Panc1 (cell line): Measurements from ENCODE around the gene SEMA5B. TPM values are rescaled to one million over a fixed set of nuclear protein-coding genes. Genes with fewer than 3 reads are reported as not detected.

Source experiments
- ATAC-seq: fragments of 200-7000 bp; cut with Tn5 transposase; 2 replicates; pipeline ENCODE4 v1.9.1; 2020; ENCODE audit warnings: mild to moderate bottlenecking, moderate library complexity
- BruUV-seq: library from RNA; stranded (reverse); fragments of 400-500 nt; replicated peaks from 2 replicates; lab custom pipeline; 2021; lab: Mats Ljungman, UMichigan
- CTCF ChIA-PET: fragments of 300-600 bp; sonication (Branson Sonifier 250); formaldehyde crosslinking; loops from one replicate; lab custom pipeline; 2022; ENCODE audit warnings: antibody characterized with exemption; lab: Charles Lee
- POLR2A ChIA-PET: fragments of 300-600 bp; sonication (Branson Sonifier 250); formaldehyde crosslinking; loops from one replicate; lab custom pipeline; 2022; ENCODE audit warnings: antibody characterized with exemption; lab: Charles Lee
- DNase-seq: peaks from one replicate; pipeline ENCODE4 v3.0.0-alpha.2; 2010; ENCODE audit warnings: low read depth, low spot score
- H3K27ac ChIP-seq: 2 replicates; pipeline ENCODE4 v1.5.1; 2011; ENCODE audit warnings: mild to moderate bottlenecking, low read length, inconsistent platforms
- H3K27me3 ChIP-seq: fragments of 200-500 bp; sonication (Bioruptor generic); 2 replicates; pipeline ENCODE4 v1.6.0; 2014; ENCODE audit warnings: low read length, inconsistent platforms; ENCODE audit not compliant: control insufficient read depth, insufficient read depth
- H3K36me3 ChIP-seq: fragments of 200-500 bp; sonication (Bioruptor generic); 2 replicates; pipeline ENCODE4 v1.5.1; 2014; ENCODE audit warnings: inconsistent platforms, mild to moderate bottlenecking, low read length, moderate library complexity; ENCODE audit not compliant: control insufficient read depth, insufficient read depth
- H3K4me1 ChIP-seq: 2 replicates; pipeline ENCODE4 v1.5.1; 2011; ENCODE audit warnings: inconsistent platforms, mild to moderate bottlenecking, low read length, moderate library complexity; ENCODE audit not compliant: control insufficient read depth, insufficient read depth
- H3K4me3 ChIP-seq, 2 experiments: 2 replicates each; pipeline ENCODE4 v1.5.1; 2011 to 2012; ENCODE audit warnings: low read depth in 2 of 2, low read length in 2 of 2, mild to moderate bottlenecking in 2 of 2, inconsistent platforms in 1 of 2, moderate library complexity in 1 of 2
- H3K9me3 ChIP-seq: fragments of 200-500 bp; sonication (Bioruptor generic); 2 replicates; pipeline ENCODE4 v1.5.1; 2014; ENCODE audit warnings: low read depth, mild to moderate bottlenecking, inconsistent platforms, low read length, moderate library complexity; ENCODE audit not compliant: control insufficient read depth, insufficient read depth
- CTCF ChIP-seq: fragments of 450-650 bp; IDR thresholded peaks from 2 replicates; pipeline ENCODE4 v1.5.1; 2017; ENCODE audit warnings: mild to moderate bottlenecking
- POLR2AphosphoS5 ChIP-seq: IDR thresholded peaks from 2 replicates; pipeline ENCODE4 v1.6.1; 2012; ENCODE audit warnings: mild to moderate bottlenecking, low read depth, low read length, moderate library complexity
- SIN3A ChIP-seq: IDR thresholded peaks from 2 replicates; pipeline ENCODE4 v1.6.1; 2012; ENCODE audit warnings: low read depth, mild to moderate bottlenecking, low read length, moderate library complexity, borderline replicate concordance; ENCODE audit not compliant: insufficient read depth
- TCF7L2 ChIP-seq: IDR thresholded peaks from 2 replicates; pipeline ENCODE4 v1.6.1; 2011; ENCODE audit warnings: mild to moderate bottlenecking, low read depth, low read length, inconsistent platforms
- in situ Hi-C: cut with HindIII; loops from 2 replicates; pipeline ENCODE4 v1.10.0; 2016; ENCODE audit warnings: low sequenced_read_pairs, low pct_unique_long_range_greater_than_20kb
- intact Hi-C: fragments of 100-400 bp; cut with micrococcal nuclease; formaldehyde crosslinking; loops from one replicate; pipeline ENCODE4 v1.10.0; 2022; ENCODE audit not compliant: unreplicated experiment
- total RNA-seq: library from RNA; stranded (reverse); gene quantifications from one replicate; pipeline ENCODE4 v1.2.1, GENCODE V29; 2021; ENCODE audit not compliant: unreplicated experiment
- TF ChIP-seq, protein P1 (sequence below), 2 experiments: IDR thresholded peaks; 2 replicates each; pipeline ENCODE4 v1.6.1; 2011 to 2012; ENCODE audit warnings: low read depth in 2 of 2, control low read depth in 1 of 2, low read length in 1 of 2, mild to moderate bottlenecking in 1 of 2, moderate library complexity in 1 of 2; ENCODE audit not compliant: insufficient read depth in 1 of 2

Gene SEMA5B
- total RNA-seq, 1 experiment from 2014 or later: 1.2 TPM

DNA sequence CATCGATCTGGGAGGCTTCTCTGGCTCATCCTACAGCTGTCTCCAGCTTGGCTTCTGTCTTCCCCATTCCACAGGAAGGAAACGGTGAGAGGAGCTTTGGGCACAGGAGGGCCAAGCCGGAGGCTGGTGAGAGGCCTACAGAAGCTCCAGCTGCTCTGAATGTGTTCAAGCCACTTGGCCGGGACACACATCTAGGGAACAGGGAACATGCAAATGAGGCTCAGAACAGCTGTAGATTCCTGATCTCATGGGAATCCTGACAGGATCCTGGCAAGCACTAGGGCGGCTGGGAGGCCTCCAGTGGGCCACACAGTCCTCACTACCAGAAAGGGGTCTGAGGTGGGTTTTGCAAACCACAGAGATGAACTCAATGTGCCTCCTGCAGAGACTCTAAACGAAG lies 13.7 kb downstream of the SEMA5B start:
- Histone ChIP-seq H3K4me3 (no peak overlapping the region), H3K27ac (no peak overlapping the region), H3K36me3 (no peaks in the 10 kb centered on the region), H3K27me3 (peaks cover 9% of the 10 kb centered on the region), H3K9me3 (no peaks in the 10 kb centered on the region), H3K4me1 (no peaks in the 10 kb centered on the region)
- in situ Hi-C loops: no loop called here
- ChIA-PET POLR2A (no interaction called here), CTCF (no interaction called here)
- ATAC-seq (no peak), DNase-seq (no peak)
- intact Hi-C loops: no loop called here
- TF ChIP-seq, protein P1, sequence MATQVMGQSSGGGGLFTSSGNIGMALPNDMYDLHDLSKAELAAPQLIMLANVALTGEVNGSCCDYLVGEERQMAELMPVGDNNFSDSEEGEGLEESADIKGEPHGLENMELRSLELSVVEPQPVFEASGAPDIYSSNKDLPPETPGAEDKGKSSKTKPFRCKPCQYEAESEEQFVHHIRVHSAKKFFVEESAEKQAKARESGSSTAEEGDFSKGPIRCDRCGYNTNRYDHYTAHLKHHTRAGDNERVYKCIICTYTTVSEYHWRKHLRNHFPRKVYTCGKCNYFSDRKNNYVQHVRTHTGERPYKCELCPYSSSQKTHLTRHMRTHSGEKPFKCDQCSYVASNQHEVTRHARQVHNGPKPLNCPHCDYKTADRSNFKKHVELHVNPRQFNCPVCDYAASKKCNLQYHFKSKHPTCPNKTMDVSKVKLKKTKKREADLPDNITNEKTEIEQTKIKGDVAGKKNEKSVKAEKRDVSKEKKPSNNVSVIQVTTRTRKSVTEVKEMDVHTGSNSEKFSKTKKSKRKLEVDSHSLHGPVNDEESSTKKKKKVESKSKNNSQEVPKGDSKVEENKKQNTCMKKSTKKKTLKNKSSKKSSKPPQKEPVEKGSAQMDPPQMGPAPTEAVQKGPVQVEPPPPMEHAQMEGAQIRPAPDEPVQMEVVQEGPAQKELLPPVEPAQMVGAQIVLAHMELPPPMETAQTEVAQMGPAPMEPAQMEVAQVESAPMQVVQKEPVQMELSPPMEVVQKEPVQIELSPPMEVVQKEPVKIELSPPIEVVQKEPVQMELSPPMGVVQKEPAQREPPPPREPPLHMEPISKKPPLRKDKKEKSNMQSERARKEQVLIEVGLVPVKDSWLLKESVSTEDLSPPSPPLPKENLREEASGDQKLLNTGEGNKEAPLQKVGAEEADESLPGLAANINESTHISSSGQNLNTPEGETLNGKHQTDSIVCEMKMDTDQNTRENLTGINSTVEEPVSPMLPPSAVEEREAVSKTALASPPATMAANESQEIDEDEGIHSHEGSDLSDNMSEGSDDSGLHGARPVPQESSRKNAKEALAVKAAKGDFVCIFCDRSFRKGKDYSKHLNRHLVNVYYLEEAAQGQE (IDR thresholded peaks at IDR 0.05; ENCODE audit: insufficient read depth in 1 of 2, low read depth in 2 of 2, low read length in 1 of 2): no peak
- no peak for TF ChIP-seq POLR2AphosphoS5
- no peak for TF ChIP-seq CTCF
- no peak for TF ChIP-seq TCF7L2
- TF ChIP-seq SIN3A: no peak
- no TSS peak for BruUV-seq

GRCh38 chr3:123012652-123013051 lies 14.9 kb downstream of the SEMA5B start:
- ATAC-seq (no peak), DNase-seq (no peak)
- CTCF ChIA-PET: no interaction called here
- POLR2A ChIA-PET: interaction anchor here (0.7 kb wide), 1 partner anchor 11 kb away, joined by 3 read pairs; no protein-coding TSS in a partner anchor
- no TSS peak for BruUV-seq
- Histone ChIP-seq H3K27ac (no peak overlapping the region), H3K4me3 (no peak overlapping the region), H3K36me3 (no peaks in the 10 kb centered on the region), H3K27me3 (peaks cover 6% of the 10 kb centered on the region), H3K4me1 (no peaks in the 10 kb centered on the region), H3K9me3 (no peaks in the 10 kb centered on the region)
- intact Hi-C loops (no loop called here), in situ Hi-C loops (no loop called here)
- no peak for TF ChIP-seq TCF7L2
- TF ChIP-seq POLR2AphosphoS5: no peak
- TF ChIP-seq, protein P1 (IDR thresholded peaks at IDR 0.05; ENCODE audit: insufficient read depth in 1 of 2, low read depth in 2 of 2, low read length in 1 of 2): no peak
- no peak for TF ChIP-seq CTCF
- TF ChIP-seq SIN3A: no peak
